Raji (cell line): Measurements from ENCODE around the gene LRRC32.

Source experiments
- POLR2A ChIP-seq: IDR thresholded peaks from 2 replicates; pipeline ENCODE4 v1.6.1; 2011; ENCODE audit warnings: low read depth, low read length, control low read depth; ENCODE audit not compliant: insufficient read depth

The LRRC32 gene

GRCh38 chr11:76624500-76625379, 45.8 kb downstream of the LRRC32 start:
- no peak for TF ChIP-seq POLR2A

DNA sequence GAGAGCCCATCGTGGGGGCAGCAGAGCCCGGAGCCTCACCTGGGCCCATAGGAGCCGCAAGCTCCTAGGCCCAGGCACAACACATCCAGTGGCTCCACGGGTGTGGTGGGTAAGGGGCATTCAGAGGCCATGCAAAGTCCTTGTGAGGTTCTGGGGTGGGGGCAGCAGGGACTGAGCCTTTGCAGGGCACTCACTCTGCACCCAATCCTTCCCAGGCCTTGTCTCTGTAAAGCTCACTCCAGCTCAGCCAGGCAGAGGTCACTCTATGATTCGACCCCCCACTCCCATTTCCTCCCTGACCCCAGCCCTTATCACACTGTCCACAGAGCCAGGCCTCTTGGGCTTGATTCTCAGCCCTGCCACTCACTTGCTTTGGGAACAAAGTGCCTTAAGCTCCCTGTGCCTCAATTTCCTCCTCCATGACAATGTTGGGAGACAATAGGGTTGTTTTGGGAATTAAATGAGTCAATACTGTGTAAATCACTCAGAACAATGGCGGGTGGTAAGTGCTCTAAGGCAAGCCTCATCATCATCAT, 46.6 kb downstream of the LRRC32 start:
- no peak for TF ChIP-seq POLR2A

DNA sequence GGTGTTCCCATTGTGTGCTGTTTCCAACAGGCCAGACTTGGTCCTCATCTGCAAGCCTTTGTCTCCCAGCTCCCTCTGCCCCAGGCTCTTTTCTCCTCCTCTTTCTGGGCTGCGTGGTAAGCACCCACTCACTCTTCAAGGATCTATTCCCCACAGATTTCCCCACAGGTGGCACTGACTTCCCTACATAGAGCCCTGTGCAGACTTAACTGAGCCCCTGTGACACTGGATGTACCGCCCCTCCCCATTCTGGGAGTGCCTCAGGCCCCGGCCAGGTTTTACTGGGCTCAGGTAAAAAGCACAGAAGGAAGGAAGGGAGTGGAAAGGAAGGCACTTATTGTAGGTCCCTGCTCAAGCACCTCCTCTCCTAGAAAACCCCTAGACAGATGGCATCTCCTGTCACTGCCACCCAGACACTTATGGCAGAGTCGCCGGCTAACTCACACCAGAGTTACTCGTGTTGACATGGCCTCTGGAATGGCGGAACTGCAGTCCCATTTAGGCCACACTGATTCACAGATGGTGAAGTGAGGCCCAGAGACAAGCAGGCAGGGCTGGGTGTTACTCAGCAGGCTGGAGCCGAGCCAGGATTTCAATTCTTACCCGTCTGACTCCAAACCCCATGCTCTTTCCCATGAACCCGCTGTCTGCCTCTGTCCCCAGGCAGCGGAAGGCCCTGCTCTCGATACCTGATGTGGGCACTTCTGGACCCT, 47.2 kb downstream of the LRRC32 start:
- TF ChIP-seq POLR2A, result no peak

DNA sequence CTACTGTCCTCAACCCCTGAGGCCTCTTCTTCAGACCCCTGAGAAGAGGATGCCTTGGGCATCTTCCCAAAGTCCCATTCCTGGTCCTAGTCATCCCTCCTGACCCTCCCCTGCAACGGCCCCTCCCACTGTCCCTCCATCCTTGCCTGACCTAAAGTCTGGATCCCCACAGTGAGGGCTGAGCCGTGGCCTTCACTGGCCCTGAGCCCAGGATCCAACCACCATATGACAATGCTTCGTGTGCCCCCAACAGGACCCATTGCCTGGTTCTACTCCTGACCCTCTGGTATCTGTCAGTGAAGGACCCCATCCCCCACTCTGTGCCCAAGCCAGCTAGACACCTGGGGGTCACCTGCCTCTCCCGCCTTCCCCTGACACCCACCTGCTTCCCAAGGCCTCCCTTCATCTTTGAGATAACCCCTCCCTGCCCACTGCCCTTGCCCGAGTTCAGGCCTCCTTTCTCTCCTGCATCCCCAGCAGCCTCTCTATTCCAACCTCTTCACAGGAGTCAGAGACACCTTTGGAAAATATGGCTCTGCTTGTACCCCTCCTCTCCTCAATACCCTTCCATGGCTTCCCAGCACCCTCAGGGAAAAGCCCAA, 48.0 kb downstream of the LRRC32 start:
- TF ChIP-seq POLR2A, result no peak

- no peak for TF ChIP-seq POLR2A
Measured at GRCh38 chr11:76621868-76622267, 48.7 kb downstream of the LRRC32 start.

- TF ChIP-seq POLR2A, result no peak
Measured at GRCh38 chr11:76621466-76621865, 49.1 kb downstream of the LRRC32 start.

DNA sequence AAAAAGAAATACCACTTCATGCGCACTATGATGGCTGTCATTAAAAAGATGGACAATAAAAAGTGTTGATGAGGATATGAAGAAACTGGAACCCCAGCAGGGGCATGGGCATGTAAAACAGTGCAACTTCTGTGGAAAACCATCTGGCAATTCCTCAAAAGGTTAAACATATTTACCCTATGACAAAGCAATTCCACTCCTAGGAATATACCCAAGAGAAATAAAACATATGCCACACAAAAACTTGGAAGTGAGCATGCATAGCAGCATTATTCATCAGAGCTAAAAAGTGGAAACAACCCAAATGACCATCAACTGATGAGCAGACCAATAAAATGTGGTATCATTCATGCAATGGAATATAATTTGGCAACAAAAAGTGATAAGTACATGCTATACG, 50.1 kb downstream of the LRRC32 start:
- TF ChIP-seq POLR2A, result no peak

- TF ChIP-seq POLR2A, result no peak
Measured at GRCh38 chr11:76617553-76618265, 52.8 kb downstream of the LRRC32 start.

DNA sequence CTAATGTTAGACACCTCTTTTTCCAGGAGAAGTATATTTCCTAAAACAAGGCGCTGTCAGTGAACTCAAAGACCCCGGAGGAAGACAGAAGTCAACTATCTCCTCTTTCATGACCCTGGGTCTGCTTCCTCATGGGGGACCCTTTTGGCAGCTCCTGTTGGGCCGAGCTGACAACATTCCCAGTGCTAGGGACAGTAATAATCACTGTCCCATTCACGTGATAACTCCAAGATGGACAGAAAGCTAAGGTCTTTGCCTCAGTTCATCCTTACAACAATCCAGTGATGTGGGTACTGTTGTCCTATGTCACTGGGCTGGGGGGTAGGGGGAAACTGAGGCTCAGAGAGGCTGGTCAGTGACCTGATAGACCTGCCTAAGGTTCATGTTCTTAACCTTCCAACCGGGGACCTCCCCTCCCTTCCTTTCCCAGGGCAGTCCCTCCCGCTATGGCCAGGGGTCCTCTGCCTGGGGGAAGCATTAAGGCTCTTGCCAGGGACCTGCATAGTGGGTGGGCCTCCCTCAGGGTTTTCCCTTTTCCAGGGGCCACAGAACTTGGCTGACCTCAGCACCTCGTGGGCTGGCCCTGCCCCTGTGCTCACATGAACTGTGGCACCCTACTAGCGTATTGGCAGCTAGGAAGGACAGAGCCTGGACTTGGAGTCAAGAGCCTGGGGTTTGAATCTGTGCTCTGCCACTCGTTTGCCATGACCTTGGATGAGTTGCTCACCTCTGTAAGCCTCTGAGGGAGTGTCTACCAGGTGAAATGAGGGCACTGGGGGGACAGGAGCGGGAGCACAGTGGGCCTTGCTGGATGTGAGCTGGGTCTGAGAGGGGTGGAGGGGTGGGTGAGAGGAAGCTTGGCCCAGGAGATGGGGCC, 53.6 kb downstream of the LRRC32 start:
- TF ChIP-seq POLR2A, result no peak

DNA sequence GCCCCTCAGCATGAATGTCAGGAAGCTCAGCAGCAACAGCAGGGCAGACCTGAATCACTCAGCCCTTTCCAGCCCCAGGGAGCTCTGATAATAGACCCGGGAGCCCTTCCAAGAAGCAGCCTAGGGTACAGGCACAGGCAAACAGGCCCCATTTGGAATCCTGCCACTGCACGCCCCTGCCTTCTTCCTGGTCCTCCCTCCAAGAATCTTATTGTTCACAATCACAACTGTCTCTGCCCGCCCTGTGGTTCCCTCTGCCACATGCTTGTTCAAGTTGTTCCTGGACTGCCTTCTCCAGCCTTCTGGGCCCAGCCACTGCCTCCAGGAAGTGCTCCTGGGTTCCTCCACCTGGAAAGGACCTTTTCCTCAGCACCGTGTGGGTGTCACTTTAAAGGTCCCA, 54.6 kb downstream of the LRRC32 start:
- no peak for TF ChIP-seq POLR2A

DNA sequence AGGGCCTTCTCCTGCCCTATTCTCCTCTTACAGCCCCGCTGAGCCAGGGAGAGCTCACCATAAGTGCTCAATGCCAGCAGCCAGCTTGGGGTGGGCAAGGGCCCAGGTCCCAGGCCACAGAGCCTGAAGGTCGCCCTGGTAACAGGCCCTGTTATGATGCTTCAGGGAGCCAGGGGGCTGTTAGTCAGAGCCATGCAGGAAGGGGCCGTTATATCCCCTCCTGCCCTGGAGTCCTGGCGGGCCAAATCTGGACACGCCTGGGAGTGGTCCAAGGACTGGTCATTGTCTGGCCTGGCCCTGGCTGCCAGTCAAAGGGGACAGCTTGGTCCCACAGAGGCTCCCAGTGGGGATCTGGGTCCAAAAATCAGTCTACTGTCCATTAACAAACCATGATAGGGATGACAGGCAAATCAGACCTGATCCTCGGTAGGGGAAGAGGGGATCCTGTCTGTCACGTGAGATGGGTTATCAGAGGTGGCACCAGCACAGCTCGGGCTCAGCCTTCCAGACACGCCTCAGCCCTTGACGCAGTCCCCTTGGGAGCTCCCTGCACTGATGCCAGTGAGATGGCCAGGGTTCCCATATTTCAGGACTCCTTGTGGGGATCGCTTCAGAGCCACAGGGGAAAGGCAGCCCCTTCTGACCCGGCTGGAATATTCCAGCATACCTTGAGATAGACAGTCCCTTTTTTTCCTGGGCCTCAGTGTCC, 55.9 kb downstream of the LRRC32 start:
- no peak for TF ChIP-seq POLR2A

DNA sequence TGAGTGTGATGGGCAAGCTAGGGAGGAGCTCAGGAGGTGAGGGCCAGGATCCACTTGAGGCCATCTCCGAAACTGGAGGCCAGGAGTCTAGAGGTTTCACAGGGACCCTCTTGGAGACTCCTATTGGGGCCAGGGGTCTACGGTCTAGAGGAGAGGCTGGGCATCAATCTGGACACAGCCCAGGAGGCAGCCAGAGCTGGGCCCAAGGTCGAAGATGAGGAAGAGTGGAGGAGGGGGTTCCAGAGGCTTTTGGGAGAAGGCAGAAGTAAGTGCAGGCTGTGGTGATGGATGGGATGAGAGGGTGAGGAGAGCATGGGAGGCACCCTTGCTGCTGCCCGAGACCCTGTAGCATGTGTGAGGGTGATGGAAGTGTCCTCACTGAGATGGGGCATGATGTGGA, 56.6 kb downstream of the LRRC32 start:
- TF ChIP-seq POLR2A, result no peak

GRCh38 chr11:76612226-76612625, 58.3 kb downstream of the LRRC32 start:
- no peak for TF ChIP-seq POLR2A

DNA sequence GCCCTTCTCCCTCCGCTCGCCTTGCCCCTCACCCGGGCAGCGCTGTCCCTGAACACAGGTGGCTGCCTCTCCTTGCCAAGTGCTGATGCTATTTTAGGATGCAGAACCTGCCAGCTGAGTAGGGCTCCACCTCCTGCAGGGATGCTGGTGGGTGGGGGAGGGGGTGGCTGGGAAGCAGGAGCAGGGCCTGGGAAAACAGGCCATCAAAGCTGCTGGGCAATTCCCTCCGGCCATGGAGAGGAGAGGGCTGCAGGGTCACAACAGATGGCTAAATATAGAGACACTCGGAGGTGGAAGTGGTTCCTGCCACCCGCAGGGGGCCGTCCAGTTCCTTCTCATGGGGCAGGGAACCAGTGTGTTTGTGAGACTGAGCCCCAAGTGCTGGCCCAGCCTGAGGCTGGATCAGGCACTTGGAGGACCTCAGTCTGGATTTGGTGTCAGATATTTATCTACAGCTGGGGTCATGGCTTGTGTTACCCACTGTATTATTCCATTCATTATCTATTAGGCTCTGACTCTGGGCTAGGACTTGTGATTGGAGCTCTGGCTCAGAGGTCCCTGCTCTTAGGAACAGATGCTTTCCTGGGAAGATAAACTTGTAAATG, 59.6 kb downstream of the LRRC32 start:
- no peak for TF ChIP-seq POLR2A

- TF ChIP-seq POLR2A, result no peak
Measured at GRCh38 chr11:76610371-76610770, 60.2 kb downstream of the LRRC32 start.
